ENCODE measurements around the gene IGFBP7. TPM values are rescaled to one million over a fixed set of nuclear protein-coding genes. Genes with fewer than 3 reads are reported as not detected.

The IGFBP7 gene
- total and polyA plus RNA-seq, 2 donors from 2014 or later = 1,703 to 2,157 TPM

- intact Hi-C loops (cut with DNase I) = no loop called here
- FAIRE-seq = no peak
- no peak overlapping the region for H3K27ac ChIP-seq (ENCODE audit: low read depth in 2 of 2, low read length in 2 of 2)
Measured at GRCh38 chr4:57034520-57034919, 75.7 kb downstream of the IGFBP7 start.

GRCh38 chr4:57023104-57023503 lies 87.1 kb downstream of the IGFBP7 start:
- Histone ChIP-seq H3K36me3 (ENCODE audit: control insufficient read depth in 2 of 3, insufficient read depth in 3 of 3, low read length in 3 of 3) (peaks cover 15 to 34% (median 16%) of the 10 kb centered on the region in 3 donors), H3K27me3 (ENCODE audit: control insufficient read depth, insufficient read depth, low read length) (no peaks in the 10 kb centered on the region), H3K9me3 (ENCODE audit: control insufficient read depth in 2 of 3, insufficient read depth in 1 of 3, low read length in 3 of 3) (no peaks in the 10 kb centered on the region), H3K4me1 (ENCODE audit: control insufficient read depth in 2 of 3, insufficient read depth in 2 of 3, low read depth in 1 of 3, low read length in 3 of 3) (no peaks in the 10 kb centered on the region), H3K27ac (ENCODE audit: low read depth in 2 of 2, low read length in 2 of 2) (no peak overlapping the region), H3K9ac (ENCODE audit: low read length in 3 of 3) (no peak overlapping the region), H3K4me3 (ENCODE audit: low read length in 3 of 3) (no peak overlapping the region)
- intact Hi-C loops (cut with DNase I) = no loop called here
- FAIRE-seq = no peak
- no peak for DNase-seq
- no peak for TF ChIP-seq CTCF (IDR thresholded peaks at IDR 0.05; ENCODE audit: borderline replicate concordance, extremely low read depth, insufficient read depth)

More at GRCh38 chr4:57034520-57034919, 75.7 kb downstream of the IGFBP7 start:
- H3K9ac ChIP-seq (ENCODE audit: low read length in 3 of 3) = no peak overlapping the region
- no peak for TF ChIP-seq CTCF (IDR thresholded peaks at IDR 0.05; ENCODE audit: borderline replicate concordance, extremely low read depth, insufficient read depth)
- H3K27me3 ChIP-seq (ENCODE audit: control insufficient read depth, insufficient read depth, low read length) = no peaks in the 10 kb centered on the region
- no peak for DNase-seq
- no peak overlapping the region for H3K4me3 ChIP-seq (ENCODE audit: low read length in 3 of 3)
- H3K4me1 ChIP-seq (ENCODE audit: control insufficient read depth in 2 of 3, insufficient read depth in 2 of 3, low read depth in 1 of 3, low read length in 3 of 3) = no peaks in the 10 kb centered on the region
- peaks cover 5 to 67% (median 25%) of the 10 kb centered on the region in 3 donors for H3K36me3 ChIP-seq (ENCODE audit: control insufficient read depth in 2 of 3, insufficient read depth in 3 of 3, low read length in 3 of 3)
- H3K9me3 ChIP-seq (ENCODE audit: control insufficient read depth in 2 of 3, insufficient read depth in 1 of 3, low read length in 3 of 3) = no peaks in the 10 kb centered on the region

GRCh38 chr4:57020467-57021101 lies 89.6 kb downstream of the IGFBP7 start:
- Histone ChIP-seq H3K9ac (ENCODE audit: low read length in 3 of 3) (no peak overlapping the region), H3K36me3 (ENCODE audit: control insufficient read depth in 2 of 3, insufficient read depth in 3 of 3, low read length in 3 of 3) (peaks cover 18 to 46% (median 23%) of the 10 kb centered on the region in 3 donors), H3K4me3 (ENCODE audit: low read length in 3 of 3) (no peak overlapping the region), H3K9me3 (ENCODE audit: control insufficient read depth in 2 of 3, insufficient read depth in 1 of 3, low read length in 3 of 3) (no peaks in the 10 kb centered on the region), H3K4me1 (ENCODE audit: control insufficient read depth in 2 of 3, insufficient read depth in 2 of 3, low read depth in 1 of 3, low read length in 3 of 3) (no peaks in the 10 kb centered on the region), H3K27ac (ENCODE audit: low read depth in 2 of 2, low read length in 2 of 2) (no peak overlapping the region), H3K27me3 (ENCODE audit: control insufficient read depth, insufficient read depth, low read length) (no peaks in the 10 kb centered on the region)
- FAIRE-seq = no peak
- intact Hi-C loops (cut with DNase I) = no loop called here
- no peak for DNase-seq
- no peak for TF ChIP-seq CTCF (IDR thresholded peaks at IDR 0.05; ENCODE audit: borderline replicate concordance, extremely low read depth, insufficient read depth)

Data from kidney (tissue), 14 donors.